ENCODE data around the gene CRIP2. TPM values are rescaled to one million over a fixed set of nuclear protein-coding genes. Genes with fewer than 3 reads are reported as not detected.
A peak's percentile ranks its signal among the peaks of the same experiment; 100 is the strongest.

Gene CRIP2
- total and polyA plus RNA-seq, 2 of the 8 experiments (the other 6 are each of a cell fraction or from before 2014, with no cell fraction given) = 4.2 to 13.5 TPM

GRCh38 chr14:105486163-105486973, 11.7 kb downstream of the CRIP2 start, which contains the start of gene CRIP1:
CRIP1 (plus strand) TSS chr14:105486886; CDS start chr14:105487260, 374 bp downstream.
- POLR2A ChIA-PET (ENCODE audit: partially characterized antibody) = interaction anchor here (0.8 to 1.5 kb wide), 2 partner anchors 10 to 11 kb away, joined by 3 to 8 read pairs; no protein-coding TSS in a partner anchor
- no peak within 1 kb of the TSS; a peak in 1 of 7 replicates for H3K9ac ChIP-seq (replicated peaks in 1 of 4; ENCODE audit: extremely low read depth in 1 of 4, low read depth in 3 of 4, low read length in 3 of 4)
- TF ChIP-seq NRF1 (IDR thresholded peaks at IDR 0.05; ENCODE audit: low read depth, low read length) = no peak
- no peak for TF ChIP-seq TAF1 (IDR thresholded peaks at IDR 0.05; ENCODE audit: low read depth, low read length)
- TF ChIP-seq BACH1 (IDR thresholded peaks at IDR 0.05; ENCODE audit: low read length) = no peak
- TF ChIP-seq ZNF274 (IDR thresholded peaks at IDR 0.05; ENCODE audit: borderline replicate concordance, extremely low read depth, low read length) = no peak
- no peak for TF ChIP-seq FOSL1 (IDR thresholded peaks at IDR 0.05; ENCODE audit: insufficient read depth, low read depth, low read length)
- no peak for TF ChIP-seq TCF12 (IDR thresholded peaks at IDR 0.05; ENCODE audit: low read depth, low read length)
- TF ChIP-seq BRCA1 (IDR thresholded peaks at IDR 0.05; ENCODE audit: low read depth, low read length) = no peak
- TF ChIP-seq JUND (IDR thresholded peaks at IDR 0.05; ENCODE audit: low read length) = no peak
- no peak for TF ChIP-seq SIN3A (conservative IDR thresholded peaks at IDR 0.05 in 1 of 2, IDR thresholded peaks at IDR 0.05 in 1 of 2; ENCODE audit: low read depth in 1 of 2, low read length in 2 of 2)
- no peak for TF ChIP-seq HDAC2 (IDR thresholded peaks at IDR 0.05; ENCODE audit: borderline replicate concordance in 1 of 2, low read depth in 2 of 2, low read length in 2 of 2)
- TF ChIP-seq POU5F1 (IDR thresholded peaks at IDR 0.05; ENCODE audit: low read depth, low read length) = no peak
- no peak for TF ChIP-seq SRF (IDR thresholded peaks at IDR 0.05; ENCODE audit: low read depth, low read length)

More at GRCh38 chr14:105486163-105486973, 11.7 kb downstream of the CRIP2 start, which contains the start of gene CRIP1:
- peak within 1 kb of the TSS; percentile 21 to 61 (median 24); a peak in 7 of 8 replicates for H3K4me3 ChIP-seq (ENCODE audit: extremely low read depth in 1 of 4, insufficient read depth in 2 of 4, low read depth in 3 of 4, low read length in 4 of 4)
- DNase-seq (ENCODE audit: low read depth in 1 of 2, low spot score in 2 of 2) = no peak
- H3K36me3 ChIP-seq (ENCODE audit: control insufficient read depth in 2 of 4, insufficient read depth in 4 of 4, low read length in 3 of 4) = no peaks in the 10 kb centered on the region
- no peak within 1 kb of the TSS for H3K14ac ChIP-seq (ENCODE audit: insufficient read length)
- no peaks in the 10 kb centered on the region for H3K79me1 ChIP-seq (ENCODE audit: low read depth, low read length)
- peaks cover 0 to 9% of the 10 kb centered on the region in 2 experiments for H4K20me1 ChIP-seq (replicated peaks in 1 of 2; ENCODE audit: control insufficient read depth in 1 of 2, insufficient read depth in 2 of 2, low read length in 2 of 2)
- H3K79me2 ChIP-seq (ENCODE audit: control insufficient read depth in 1 of 2, insufficient read depth in 2 of 2, low read length in 2 of 2) = no peaks in the 10 kb centered on the region
- peaks cover 30 to 76% (median 61%) of the 10 kb centered on the region in 4 experiments for H3K27me3 ChIP-seq (replicated peaks in 1 of 4; ENCODE audit: control insufficient read depth in 3 of 4, extremely low read depth in 1 of 4, insufficient read depth in 3 of 4, low read length in 3 of 4)
- H3K23me2 ChIP-seq (ENCODE audit: low read depth, low read length) = peaks cover 9% of the 10 kb centered on the region; the same call in 1 of the 2 replicates
- H3K9me3 ChIP-seq (ENCODE audit: insufficient read depth in 2 of 2, low read depth in 1 of 2, low read length in 1 of 2) = no peaks in the 10 kb centered on the region
- no peak within 1 kb of the TSS for H4K91ac ChIP-seq (replicated peaks; ENCODE audit: insufficient read length, low read length)
- H3K18ac ChIP-seq (ENCODE audit: extremely low read depth, low read length) = no peak within 1 kb of the TSS; the same call in 1 of the 2 replicates
- CTCF ChIA-PET (ENCODE audit: partially characterized antibody) = interaction anchor here (0.6 to 1.7 kb wide), 12 partner anchors 9 to 371 kb away, joined by 3 to 17 read pairs (median 4); no protein-coding TSS in a partner anchor
- H2AK5ac ChIP-seq (ENCODE audit: low read depth, low read length) = no peak within 1 kb of the TSS
- 18% methylated on average over 31 of the region's 56 CpGs; no CpG with 5 or more reads in 1 of the 2 experiments for WGBS, 2 experiments (ENCODE audit: extremely low coverage in 1 of 2, insufficient coverage in 1 of 2, insufficient read length in 1 of 2, insufficient replicate concordance in 2 of 2, low coverage in 1 of 2, low lambda C conversion rate in 2 of 2, missing lambda C conversion rate in 1 of 2)
- no peak within 1 kb of the TSS for H2BK5ac ChIP-seq (ENCODE audit: low read depth, low read length)
- H3K4me2 ChIP-seq (ENCODE audit: insufficient read depth in 1 of 2, low read depth in 2 of 2, low read length in 2 of 2) = peak within 1 kb of the TSS; percentile 53 to 75
- H2BK20ac ChIP-seq (ENCODE audit: low read length) = no peak within 1 kb of the TSS
- no peak within 1 kb of the TSS for H2AFZ ChIP-seq (ENCODE audit: low read length)
- H2BK12ac ChIP-seq (ENCODE audit: low read depth, low read length) = no peak within 1 kb of the TSS
- H4K8ac ChIP-seq (ENCODE audit: extremely low read depth, insufficient read depth, low read length) = peak within 1 kb of the TSS; percentile 84; the same call in 1 of the 2 replicates
- FAIRE-seq = no peak
- no peak within 1 kb of the TSS for H3K4ac ChIP-seq (replicated peaks; ENCODE audit: insufficient read length, low read depth, low read length)
- H2BK15ac ChIP-seq (ENCODE audit: low read length) = 0 out of 2 replicates have a peak within 1 kb of the TSS, but pooled peaks have one; percentile 72
- no peak within 1 kb of the TSS for H2BK120ac ChIP-seq (replicated peaks; ENCODE audit: low read depth, low read length)
- no peak within 1 kb of the TSS for H3K23ac ChIP-seq (ENCODE audit: insufficient read length)
- no peak within 1 kb of the TSS for H3K27ac ChIP-seq (ENCODE audit: low read depth, low read length)
- H3K4me1 ChIP-seq (replicated peaks in 1 of 4; ENCODE audit: control insufficient read depth in 3 of 4, insufficient read depth in 4 of 4, low read length in 3 of 4) = peaks cover 0 to 27% (median 10%) of the 10 kb centered on the region in 4 experiments; a peak in 5 of 7 replicates
- no peak within 1 kb of the TSS for H4K5ac ChIP-seq (ENCODE audit: insufficient read length, low read depth, low read length)
- no peak within 1 kb of the TSS for H3K56ac ChIP-seq (replicated peaks; ENCODE audit: insufficient read length, low read depth, low read length)
